ENCODE results near the gene SERP2. TPM values are rescaled to one million over a fixed set of nuclear protein-coding genes. Genes with fewer than 3 reads are reported as not detected.
A peak's percentile ranks its signal among the peaks of the same experiment; 100 is the strongest.

The SERP2 gene
- total and polyA plus RNA-seq, 2 donors from 2014 or later, result 9.7 to 11.0 TPM

- intact Hi-C loops (cut with DNase I), result no loop called here
- Histone ChIP-seq H3K27ac (ENCODE audit: low read depth in 2 of 2, low read length in 2 of 2) (no peak overlapping the region), H3K36me3 (ENCODE audit: control insufficient read depth in 2 of 3, insufficient read depth in 3 of 3, low read length in 3 of 3) (no peaks in the 10 kb centered on the region), H3K9me3 (ENCODE audit: control insufficient read depth in 2 of 3, insufficient read depth in 1 of 3, low read length in 3 of 3) (no peaks in the 10 kb centered on the region), H3K27me3 (ENCODE audit: control insufficient read depth, insufficient read depth, low read length) (no peaks in the 10 kb centered on the region), H3K4me3 (ENCODE audit: low read length in 3 of 3) (no peak overlapping the region), H3K9ac (ENCODE audit: low read length in 3 of 3) (no peak overlapping the region), H3K4me1 (ENCODE audit: control insufficient read depth in 2 of 3, insufficient read depth in 2 of 3, low read depth in 1 of 3, low read length in 3 of 3) (peaks cover 0 to 8% (median 0%) of the 10 kb centered on the region in 3 donors)
- no peak for FAIRE-seq
- no peak for DNase-seq
- no peak for TF ChIP-seq CTCF (IDR thresholded peaks at IDR 0.05; ENCODE audit: borderline replicate concordance, extremely low read depth, insufficient read depth)
These were observed 18.7 kb upstream of the SERP2 start for GRCh38 chr13:44354884-44355283.

GRCh38 chr13:44355621-44356020, 18.0 kb upstream of the SERP2 start:
- Histone ChIP-seq H3K27me3 (ENCODE audit: control insufficient read depth, insufficient read depth, low read length) (no peaks in the 10 kb centered on the region), H3K4me1 (ENCODE audit: control insufficient read depth in 2 of 3, insufficient read depth in 2 of 3, low read depth in 1 of 3, low read length in 3 of 3) (peaks cover 0 to 8% (median 0%) of the 10 kb centered on the region in 3 donors), H3K36me3 (ENCODE audit: control insufficient read depth in 2 of 3, insufficient read depth in 3 of 3, low read length in 3 of 3) (no peaks in the 10 kb centered on the region), H3K27ac (ENCODE audit: low read depth in 2 of 2, low read length in 2 of 2) (no peak overlapping the region), H3K4me3 (ENCODE audit: low read length in 3 of 3) (no peak overlapping the region), H3K9me3 (ENCODE audit: control insufficient read depth in 2 of 3, insufficient read depth in 1 of 3, low read length in 3 of 3) (no peaks in the 10 kb centered on the region), H3K9ac (ENCODE audit: low read length in 3 of 3) (no peak overlapping the region)
- FAIRE-seq (no peak), DNase-seq (no peak)
- TF ChIP-seq CTCF (IDR thresholded peaks at IDR 0.05; ENCODE audit: borderline replicate concordance, extremely low read depth, insufficient read depth), result no peak
- intact Hi-C loops (cut with DNase I), result no loop called here

- Histone ChIP-seq H3K36me3 (ENCODE audit: control insufficient read depth in 2 of 3, insufficient read depth in 3 of 3, low read length in 3 of 3) (no peaks in the 10 kb centered on the region), H3K9ac (ENCODE audit: low read length in 3 of 3) (no peak overlapping the region), H3K27me3 (ENCODE audit: control insufficient read depth, insufficient read depth, low read length) (no peaks in the 10 kb centered on the region), H3K4me1 (ENCODE audit: control insufficient read depth in 2 of 3, insufficient read depth in 2 of 3, low read depth in 1 of 3, low read length in 3 of 3) (no peaks in the 10 kb centered on the region), H3K9me3 (ENCODE audit: control insufficient read depth in 2 of 3, insufficient read depth in 1 of 3, low read length in 3 of 3) (no peaks in the 10 kb centered on the region), H3K4me3 (ENCODE audit: low read length in 3 of 3) (no peak overlapping the region), H3K27ac (ENCODE audit: low read depth in 2 of 2, low read length in 2 of 2) (no peak overlapping the region)
- DNase-seq, result no peak
- intact Hi-C loops (cut with DNase I), result no loop called here
- TF ChIP-seq CTCF (IDR thresholded peaks at IDR 0.05; ENCODE audit: borderline replicate concordance, extremely low read depth, insufficient read depth), result no peak
- FAIRE-seq, result no peak
These were observed 13.6 kb upstream of the SERP2 start for GRCh38 chr13:44359983-44360375.

- Histone ChIP-seq H3K9me3 (ENCODE audit: control insufficient read depth in 2 of 3, insufficient read depth in 1 of 3, low read length in 3 of 3) (no peaks in the 10 kb centered on the region), H3K4me3 (ENCODE audit: low read length in 3 of 3) (no peak overlapping the region), H3K4me1 (ENCODE audit: control insufficient read depth in 2 of 3, insufficient read depth in 2 of 3, low read depth in 1 of 3, low read length in 3 of 3) (no peaks in the 10 kb centered on the region), H3K27ac (ENCODE audit: low read depth in 2 of 2, low read length in 2 of 2) (no peak overlapping the region), H3K9ac (ENCODE audit: low read length in 3 of 3) (no peak overlapping the region), H3K36me3 (ENCODE audit: control insufficient read depth in 2 of 3, insufficient read depth in 3 of 3, low read length in 3 of 3) (no peaks in the 10 kb centered on the region), H3K27me3 (ENCODE audit: control insufficient read depth, insufficient read depth, low read length) (no peaks in the 10 kb centered on the region)
- no peak for TF ChIP-seq CTCF (IDR thresholded peaks at IDR 0.05; ENCODE audit: borderline replicate concordance, extremely low read depth, insufficient read depth)
- DNase-seq, result peak in 2 of 5 donors; percentile 54 to 84
- intact Hi-C loops (cut with DNase I), result no loop called here
- FAIRE-seq, result no peak
These were observed 11.1 kb upstream of the SERP2 start for GRCh38 chr13:44362394-44363040.
